OCI-LY3 (cell line): ENCODE data around the gene TSGA10.
A peak's percentile ranks its signal among the peaks of the same experiment; 100 is the strongest.
"Not testable (repeated sequence)": the region's sequence is repeated elsewhere in the genome, so short reads cannot be mapped to it uniquely, and the experiment has no call there.

Experiments
- H2AFZ ChIP-seq: fragments of 200-600, 300-600 bp; shearing (Covaris generic); 2 replicates; pipeline ENCODE4 v1.6.0; 2014; ENCODE audit warnings: antibody characterized with exemption, low read depth, low read length
- H3K27ac ChIP-seq: fragments of 200-600, 300-600 bp; sonication (generic); 2 replicates; pipeline ENCODE4 v1.5.1; 2014; ENCODE audit warnings: mild to moderate bottlenecking, low read length, moderate library complexity, mixed read lengths
- H3K27me3 ChIP-seq: fragments of 200-600, 300-600 bp; sonication (generic); 2 replicates; pipeline ENCODE4 v1.6.1; 2014; ENCODE audit warnings: low read depth, low read length, mixed read lengths
- H3K36me3 ChIP-seq: fragments of 200-600, 300-600 bp; sonication (generic); replicated peaks from 2 replicates; pipeline ENCODE3; 2014; ENCODE audit warnings: low read depth, low read length, mixed read lengths
- H3K4me1 ChIP-seq: fragments of 300-600, 200-600 bp; sonication (generic); 2 replicates; pipeline ENCODE4 v1.6.1; 2014; ENCODE audit warnings: low read length, mixed read lengths
- H3K4me2 ChIP-seq: fragments of 200-600, 300-600 bp; sonication (generic); 2 replicates; pipeline ENCODE4 v1.6.1; 2014; ENCODE audit warnings: low read length, mixed read lengths
- H3K4me3 ChIP-seq: fragments of 300-600, 200-600 bp; sonication (generic); 2 replicates; pipeline ENCODE4 v1.5.1; 2014; ENCODE audit warnings: antibody characterized with exemption, mild to moderate bottlenecking, low read length, moderate library complexity
- H3K79me2 ChIP-seq: fragments of 300-600, 200-600 bp; shearing (Covaris generic); 2 replicates; pipeline ENCODE4 v1.6.1; 2014; ENCODE audit warnings: mild to moderate bottlenecking, low read length, mixed read lengths
- H3K9ac ChIP-seq: fragments of 300-600, 200-600 bp; shearing (Covaris generic); 2 replicates; pipeline ENCODE4 v1.6.0; 2014; ENCODE audit warnings: mild to moderate bottlenecking, low read length, moderate library complexity
- H3K9me3 ChIP-seq: fragments of 200-600, 300-600 bp; shearing (Covaris generic); 2 replicates; pipeline ENCODE4 v1.6.1; 2014; ENCODE audit warnings: low read length, mixed read lengths; ENCODE audit not compliant: insufficient read depth
- H4K20me1 ChIP-seq: fragments of 200-600, 300-600 bp; sonication (generic); 2 replicates; pipeline ENCODE4 v1.6.1; 2016; ENCODE audit warnings: low read length, mixed read lengths; ENCODE audit not compliant: insufficient read depth
- CTCF ChIP-seq: fragments of 200-600, 300-600 bp; sonication (generic); IDR thresholded peaks from 2 replicates; pipeline ENCODE4 v1.5.1; 2014; ENCODE audit warnings: antibody characterized with exemption, low read length, low read depth
- EZH2phosphoT487 ChIP-seq: fragments of 200-600 bp; shearing (Covaris generic); IDR thresholded peaks from 2 replicates; pipeline ENCODE4 v1.6.1; 2018; ENCODE audit warnings: antibody characterized with exemption, mixed run types, low read depth

Gene TSGA10

GRCh38 chr2:99067871-99068625 is 86.7 kb downstream of the TSGA10 start:
- TF ChIP-seq CTCF (no peak), EZH2phosphoT487 (no peak)
- no peak overlapping the region for H3K9ac ChIP-seq
- H2AFZ ChIP-seq: no peak overlapping the region
- no peak overlapping the region for H3K27ac ChIP-seq
- no peak overlapping the region for H3K4me2 ChIP-seq
- no peaks in the 10 kb centered on the region for H4K20me1 ChIP-seq
- H3K4me1 ChIP-seq: peaks cover 9% of the 10 kb centered on the region
- no peaks in the 10 kb centered on the region for H3K9me3 ChIP-seq
- no peak overlapping the region for H3K4me3 ChIP-seq
- no peaks in the 10 kb centered on the region for H3K36me3 ChIP-seq
- no peaks in the 10 kb centered on the region for H3K79me2 ChIP-seq
- H3K27me3 ChIP-seq: no peaks in the 10 kb centered on the region

GRCh38 chr2:99066075-99066958 is 88.4 kb downstream of the TSGA10 start:
- Histone ChIP-seq H3K4me1 (peaks cover 9% of the 10 kb centered on the region), H3K9ac (peak overlapping the region; percentile 25; the same call in 1 of the 2 replicates), H3K9me3 (no peaks in the 10 kb centered on the region), H3K79me2 (no peaks in the 10 kb centered on the region), H3K4me3 (peak overlapping the region; percentile 15; the same call in 1 of the 2 replicates), H3K27ac (no peak overlapping the region; the same call in 1 of the 2 replicates), H3K27me3 (no peaks in the 10 kb centered on the region), H2AFZ (peak overlapping the region; percentile 97), H3K4me2 (peak overlapping the region; percentile 54), H3K36me3 (no peaks in the 10 kb centered on the region), H4K20me1 (no peaks in the 10 kb centered on the region)
- TF ChIP-seq CTCF: peak; percentile 73
- no peak for TF ChIP-seq EZH2phosphoT487

- not testable (repeated sequence) for H3K79me2 ChIP-seq, H3K27ac ChIP-seq, H3K4me1 ChIP-seq, H3K27me3 ChIP-seq, H3K36me3 ChIP-seq, H4K20me1 ChIP-seq, H3K4me2 ChIP-seq, H3K4me3 ChIP-seq, H3K9ac ChIP-seq, H2AFZ ChIP-seq, H3K9me3 ChIP-seq
These were observed 105.6 kb downstream of the TSGA10 start for GRCh38 chr2:99049187-99049586.

- H3K36me3 ChIP-seq, H3K4me1 ChIP-seq, H3K9ac ChIP-seq, H3K4me2 ChIP-seq, H3K79me2 ChIP-seq, H4K20me1 ChIP-seq, H3K9me3 ChIP-seq, H2AFZ ChIP-seq, H3K4me3 ChIP-seq, H3K27me3 ChIP-seq: not testable (repeated sequence)
- peak overlapping the region; percentile 28; the same call in 1 of the 2 replicates for H3K27ac ChIP-seq
These were observed 113.9 kb downstream of the TSGA10 start for GRCh38 chr2:99040736-99041300.
